Erythroblast (primary cell): ENCODE measurements around the gene PCMTD2.
A peak's percentile ranks its signal among the peaks of the same experiment; 100 is the strongest.

Experiments used
- DNase-seq, 2 experiments: peaks; one replicate each; lab custom pipeline; 2025; lab: John Stamatoyannopoulos, UW
- GATA1 ChIP-seq: IDR thresholded peaks from 2 replicates; pipeline ENCODE4 v1.6.1; 2011; ENCODE audit warnings: low read depth, mild to moderate bottlenecking, control low read depth, low read length, moderate library complexity
- POLR2A ChIP-seq: IDR thresholded peaks from 2 replicates; pipeline ENCODE4 v1.6.1; 2011; ENCODE audit warnings: mild to moderate bottlenecking, low read length

Gene PCMTD2

DNA sequence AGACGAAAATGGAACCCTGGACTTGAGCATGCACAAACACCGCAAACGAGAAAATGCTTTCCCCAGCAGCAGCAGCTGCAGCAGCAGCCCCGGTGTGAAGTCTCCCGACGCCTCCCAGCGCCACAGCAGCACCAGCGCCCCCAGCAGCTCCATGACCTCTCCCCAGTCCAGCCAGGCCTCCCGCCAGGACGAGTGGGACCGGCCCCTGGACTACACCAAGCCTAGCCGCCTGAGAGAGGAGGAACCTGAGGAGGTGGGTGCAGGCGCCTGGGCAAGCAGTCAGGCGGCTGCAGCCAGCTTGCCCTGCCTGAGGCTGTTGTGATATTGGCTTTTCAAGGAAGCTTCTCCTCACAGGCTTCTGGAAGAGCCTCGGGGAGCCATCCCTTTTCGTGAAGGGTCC, 35.8 kb upstream of the PCMTD2 start:
- TF ChIP-seq POLR2A (no peak), GATA1 (no peak)
- no peak for DNase-seq

DNA sequence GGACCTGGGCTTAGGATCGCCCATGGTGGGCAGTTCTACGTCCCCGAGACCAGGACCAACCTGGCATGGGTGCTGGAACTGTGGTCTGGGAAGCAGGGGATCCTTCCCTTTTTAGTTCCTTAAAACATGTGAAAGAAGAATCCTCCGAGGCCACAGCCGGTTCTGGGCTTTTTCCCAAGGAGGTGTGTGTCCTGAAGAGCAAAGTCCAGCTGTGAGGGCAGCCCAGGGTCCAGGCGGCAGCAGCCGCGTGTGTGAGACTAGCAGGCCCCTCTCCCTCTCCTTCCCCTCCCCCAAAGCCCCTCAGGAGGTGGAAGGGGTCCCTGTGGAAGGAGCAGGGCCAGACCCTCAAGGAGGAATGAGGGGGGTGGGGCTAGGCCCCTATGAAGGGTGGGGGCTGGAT, 35.1 kb upstream of the PCMTD2 start:
- TF ChIP-seq GATA1 = no peak
- no peak for TF ChIP-seq POLR2A

DNA sequence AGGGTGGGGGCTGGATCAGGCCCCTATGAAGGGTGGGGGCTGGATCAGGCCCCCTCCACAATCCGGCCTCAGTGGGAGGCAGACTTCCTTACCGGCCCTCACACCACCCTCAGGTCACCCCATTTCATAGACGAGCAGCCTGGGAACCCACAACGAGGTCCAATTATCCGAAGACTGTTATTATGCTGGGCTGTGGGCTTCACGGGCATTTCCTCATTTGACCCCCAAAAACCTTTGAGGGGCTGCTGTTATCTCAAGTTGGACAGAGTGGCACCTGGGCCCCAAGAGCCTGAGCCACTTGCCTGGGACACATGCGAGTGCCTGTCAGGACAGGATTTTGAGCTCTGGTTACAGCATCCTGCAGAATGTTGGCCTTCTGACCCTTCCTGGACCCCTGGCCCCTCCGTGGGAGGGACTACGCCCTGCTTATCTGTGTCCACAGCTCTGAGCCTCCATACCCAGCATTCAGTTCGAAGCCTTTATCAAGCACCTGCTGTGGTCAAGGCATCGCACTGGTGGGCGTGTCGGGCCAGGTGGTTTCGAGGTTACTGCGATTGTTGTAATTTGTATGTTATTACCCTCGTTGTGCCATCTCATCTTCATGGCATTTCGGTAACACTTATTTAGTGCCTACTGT, 34.5 kb upstream of the PCMTD2 start:
- no peak for TF ChIP-seq POLR2A
- no peak for TF ChIP-seq GATA1
- peak; percentile 80 to 89 for DNase-seq

More for the DNA sequence above, 35.1 kb upstream of the PCMTD2 start:
- DNase-seq = no peak

DNA sequence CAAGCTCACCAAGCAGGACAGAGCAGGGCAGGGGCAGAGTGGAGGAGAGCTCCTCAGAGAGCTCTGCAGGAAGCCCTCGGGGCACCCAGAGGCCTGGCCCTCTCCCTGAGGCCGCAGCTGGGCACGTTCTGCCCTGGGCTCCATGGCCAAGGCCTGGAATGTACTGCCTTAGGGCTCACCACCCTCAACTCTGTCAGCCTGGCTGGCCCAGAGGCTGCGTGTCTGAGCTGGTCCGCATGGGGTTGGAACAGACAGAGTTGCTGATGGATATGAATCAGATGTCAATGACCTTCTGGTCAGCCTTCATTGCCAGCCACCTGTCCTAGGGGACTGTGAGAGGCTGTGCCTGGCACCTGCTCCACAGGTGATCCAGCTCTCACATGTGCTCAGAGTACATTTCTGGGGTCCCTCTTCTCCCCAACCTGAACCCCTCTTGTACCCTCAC, 33.2 kb upstream of the PCMTD2 start:
- no peak for DNase-seq

DNA sequence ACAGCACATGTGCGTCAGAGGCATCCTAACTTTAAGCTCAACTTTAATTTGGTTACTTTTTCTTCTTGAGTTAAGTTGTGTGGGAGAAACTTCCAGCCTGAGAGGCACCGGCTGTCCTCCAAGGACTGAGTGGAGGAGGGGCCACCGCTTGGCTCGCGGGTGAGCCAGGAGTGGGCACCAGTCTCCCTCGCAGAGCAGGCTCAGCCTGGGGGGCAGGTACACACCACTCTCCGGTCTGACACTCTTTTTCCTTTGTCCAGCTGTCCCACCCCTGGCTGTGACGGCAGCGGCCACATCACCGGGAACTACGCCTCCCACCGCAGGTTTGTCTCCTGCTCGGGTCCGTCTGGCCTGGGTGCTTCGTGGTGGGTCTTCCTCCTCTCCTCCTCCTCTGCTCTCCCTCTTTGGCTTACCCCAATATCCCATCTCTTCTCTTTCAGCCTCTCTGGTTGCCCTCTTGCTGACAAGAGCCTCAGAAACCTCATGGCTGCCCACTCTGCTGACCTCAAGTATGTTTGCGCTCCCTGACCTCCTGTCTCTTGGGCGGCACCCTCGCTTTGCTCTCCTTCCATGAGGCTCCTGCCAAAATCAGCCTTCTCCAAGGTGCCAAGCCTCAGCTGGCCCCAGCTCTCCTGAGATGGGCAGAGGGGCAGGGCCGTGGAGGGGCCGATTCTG, 32.6 kb upstream of the PCMTD2 start:
- no peak for TF ChIP-seq POLR2A
- no peak for TF ChIP-seq GATA1
- DNase-seq = no peak

More for the DNA sequence above, 33.2 kb upstream of the PCMTD2 start:
- no peak for TF ChIP-seq POLR2A
- TF ChIP-seq GATA1 = no peak

DNA sequence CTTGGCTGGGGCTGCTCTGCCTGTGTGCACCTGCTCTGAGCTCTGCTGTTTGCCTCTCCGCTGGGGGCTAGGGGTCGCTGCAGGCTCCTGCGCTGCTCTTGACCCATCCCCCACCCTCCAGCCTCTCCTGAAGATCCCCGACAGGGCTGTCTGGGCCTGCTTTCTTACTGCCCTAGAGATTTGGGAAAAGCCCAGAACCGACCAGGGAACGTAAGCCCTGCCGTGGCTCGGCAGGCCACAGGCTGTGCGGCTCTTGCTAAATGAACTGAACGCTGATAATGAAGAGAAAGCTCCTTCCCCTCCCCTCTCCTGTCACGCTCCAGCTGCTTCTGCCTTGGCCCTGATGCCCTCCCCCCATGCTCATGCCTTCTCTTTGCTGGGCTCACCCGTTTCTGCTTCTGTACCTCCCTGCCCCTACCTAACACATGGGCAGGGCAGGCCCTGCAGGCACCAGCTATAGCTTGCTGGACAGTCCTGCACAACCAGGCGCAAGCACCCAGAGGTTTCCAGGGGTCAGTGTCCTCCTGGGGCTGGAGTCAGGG, 32.0 kb upstream of the PCMTD2 start:
- peak; percentile 27 to 40 for DNase-seq
- TF ChIP-seq GATA1 (no peak), POLR2A (no peak)

DNA sequence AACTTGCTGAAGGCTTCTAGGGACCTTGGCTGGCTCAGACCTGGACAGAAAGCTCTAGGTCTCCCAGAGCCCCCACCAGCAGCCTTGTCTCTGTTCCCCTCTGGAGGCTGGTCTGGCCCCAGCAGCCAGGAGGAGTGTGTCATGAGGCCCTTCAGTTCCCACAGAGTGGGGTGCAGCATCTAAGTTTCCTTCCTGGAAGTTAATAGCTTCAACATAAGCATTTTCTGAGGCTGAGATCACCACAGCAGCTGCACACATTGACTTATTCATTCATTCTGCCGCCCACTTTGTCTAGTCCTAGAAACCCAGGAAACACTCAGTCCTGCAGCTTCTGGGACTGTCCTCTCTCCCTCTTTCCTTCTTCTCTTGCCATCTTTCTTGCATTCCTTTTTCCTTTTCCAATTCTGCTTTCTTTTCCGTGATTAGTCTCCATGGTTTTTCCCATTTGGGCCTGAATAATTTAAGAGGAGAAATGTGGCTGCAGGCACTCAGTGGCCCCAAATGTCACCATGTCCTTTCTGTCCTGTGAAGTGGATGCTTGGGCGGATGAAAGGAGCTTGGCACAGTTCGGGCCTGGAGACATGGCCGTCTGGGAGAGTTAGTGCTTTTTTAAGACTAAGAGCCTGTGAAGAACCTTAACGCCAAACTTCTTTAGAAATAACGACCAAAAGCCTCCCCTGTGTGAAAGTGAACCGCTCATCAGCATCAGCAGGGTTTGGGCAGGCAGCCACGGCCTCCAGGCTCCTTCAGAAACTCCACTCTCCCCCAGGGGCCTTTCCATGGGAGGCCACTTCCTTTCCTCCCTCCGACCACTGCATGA, 31.0 kb upstream of the PCMTD2 start:
- TF ChIP-seq GATA1 (no peak), POLR2A (no peak)
- no peak for DNase-seq

DNA sequence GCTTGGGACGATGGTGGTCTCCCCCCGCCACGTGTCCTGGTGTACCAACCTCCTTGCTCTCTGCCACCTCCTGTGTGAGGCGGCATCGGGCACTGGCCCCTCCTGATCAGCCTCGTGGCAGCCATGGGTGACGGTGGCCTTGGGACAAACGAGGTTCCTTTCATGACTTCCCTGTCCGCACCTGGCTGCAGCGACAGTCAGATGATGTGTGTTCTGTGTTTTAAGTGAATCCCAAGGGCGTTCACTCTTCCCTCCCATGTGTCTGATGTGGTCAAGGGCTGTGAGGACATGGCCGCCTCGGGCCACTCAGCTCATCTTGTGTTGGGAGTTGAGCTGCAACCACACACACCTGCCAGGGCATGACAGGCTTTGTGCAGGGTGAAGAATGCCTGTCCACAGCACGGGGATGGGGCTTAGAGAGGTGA, 30.4 kb upstream of the PCMTD2 start:
- no peak for DNase-seq
- TF ChIP-seq GATA1 = no peak
- TF ChIP-seq POLR2A = no peak

DNA sequence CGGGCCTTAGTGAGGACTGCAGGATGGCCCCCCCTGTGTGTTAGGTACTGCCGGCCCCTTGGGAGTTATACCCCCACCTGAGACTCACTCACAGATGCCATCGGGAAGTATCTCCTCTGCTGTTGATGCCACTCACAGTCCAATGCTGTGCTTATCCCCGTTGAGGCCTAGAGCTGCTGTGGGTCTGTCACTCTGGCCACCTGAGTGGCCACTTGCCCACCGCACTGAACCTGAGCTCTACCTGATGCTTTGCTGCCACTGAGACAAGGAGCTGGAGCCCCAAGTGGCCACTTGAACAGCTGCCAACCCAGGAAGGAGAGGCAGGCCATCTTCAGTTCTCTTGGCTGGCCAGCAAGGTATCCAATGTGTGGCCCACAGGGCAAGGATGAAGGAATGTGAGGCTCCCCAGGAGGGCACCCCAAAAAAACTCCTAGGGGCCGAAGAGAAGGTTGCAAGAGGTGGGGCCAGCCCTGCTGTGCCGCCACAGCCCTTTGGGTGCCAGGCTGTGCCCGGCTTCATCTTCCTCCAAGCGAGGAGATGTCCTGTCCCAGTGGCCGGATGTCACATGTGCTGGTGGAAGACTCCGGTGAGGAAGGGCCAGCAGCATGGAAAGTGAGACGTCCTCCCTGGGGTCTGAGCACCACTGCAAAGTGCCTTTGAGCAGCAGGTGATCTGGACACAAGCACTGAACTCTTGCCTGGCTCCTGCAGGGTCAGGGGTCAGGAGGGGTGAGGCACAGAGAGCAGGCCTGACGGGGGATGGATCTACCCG, 29.5 kb upstream of the PCMTD2 start:
- TF ChIP-seq POLR2A (no peak), GATA1 (no peak)
- no peak for DNase-seq

DNA sequence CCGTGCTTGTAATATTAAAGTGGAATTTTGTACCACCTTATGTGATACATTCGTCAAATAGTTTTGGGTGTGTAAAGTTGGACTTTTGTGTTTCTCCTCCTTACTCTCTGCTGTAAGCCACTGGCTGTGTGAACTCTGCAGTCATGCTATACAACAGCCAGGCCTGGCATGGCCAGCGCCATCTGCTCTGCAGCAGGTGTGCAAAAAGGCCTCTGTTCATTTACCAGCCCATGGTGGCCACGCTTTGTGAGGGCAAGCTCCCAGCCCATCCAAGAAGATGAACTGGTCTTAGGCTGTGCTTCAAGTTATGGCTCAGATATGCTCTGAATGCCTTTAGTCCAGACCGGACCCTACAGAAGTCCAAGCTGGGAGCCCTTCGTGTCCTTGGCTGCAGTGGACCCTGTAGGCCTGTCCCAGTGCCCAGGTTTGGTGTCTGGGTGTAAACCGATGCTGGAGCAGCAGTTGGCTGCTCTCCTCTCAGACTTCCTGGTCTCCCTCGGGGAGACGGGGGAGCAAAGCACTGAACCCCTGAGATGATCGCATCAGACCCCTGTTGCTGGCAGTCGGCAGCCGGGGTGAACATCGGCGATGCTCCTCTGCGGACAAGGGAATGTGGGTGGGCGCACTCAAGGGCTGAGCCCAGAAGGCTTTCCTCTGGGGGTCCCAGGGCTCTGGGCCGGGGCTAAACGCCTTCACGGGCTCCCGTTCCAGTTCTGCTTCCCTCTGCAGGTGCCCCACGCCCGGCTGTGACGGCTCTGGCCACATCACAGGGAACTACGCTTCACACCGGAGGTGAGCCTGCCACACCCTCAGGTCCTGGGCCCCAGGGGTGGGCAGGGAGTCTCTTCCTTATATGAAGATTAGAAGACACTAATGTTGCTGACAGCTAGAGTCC, 28.6 kb upstream of the PCMTD2 start:
- TF ChIP-seq GATA1 = no peak
- no peak for TF ChIP-seq POLR2A
- DNase-seq = no peak

DNA sequence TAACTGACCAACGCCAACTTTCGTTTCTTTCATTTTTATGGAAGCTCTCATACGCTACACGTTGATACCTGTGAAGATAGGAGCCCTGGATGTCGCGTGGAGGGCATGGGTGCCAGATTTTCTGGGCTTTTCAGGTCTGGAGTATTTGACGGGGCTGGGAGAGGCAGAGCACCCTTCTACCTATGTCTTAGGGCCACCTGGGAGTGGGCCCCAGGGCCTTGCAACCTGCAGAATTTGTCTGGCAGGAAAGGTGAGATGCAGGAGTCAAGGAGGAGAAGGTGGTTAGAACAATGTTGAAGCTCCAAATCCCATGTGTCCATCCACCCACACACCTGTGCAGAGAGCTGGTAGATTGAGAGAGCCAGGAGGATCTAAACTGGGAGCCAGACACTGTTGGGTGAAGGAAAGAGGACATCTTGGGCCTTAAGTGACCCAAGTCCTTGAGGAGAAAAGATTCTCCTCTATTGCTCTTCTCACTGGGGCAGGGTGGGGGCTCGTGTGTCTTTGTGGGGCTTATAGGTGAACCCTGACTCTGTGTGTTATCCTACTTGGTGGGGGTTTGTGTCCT, 27.4 kb upstream of the PCMTD2 start:
- DNase-seq = no peak
- TF ChIP-seq GATA1 (no peak), POLR2A (no peak)
